DOHH2 (cell line): ENCODE data around the gene SCRN1.

Experiments
- H3F3A ChIP-seq: fragments of 200-600 bp; sonication (generic), shearing (Covaris generic); 2 replicates; pipeline ENCODE4 v1.6.0; 2016; ENCODE audit warnings: antibody characterized with exemption, mild to moderate bottlenecking; ENCODE audit not compliant: control insufficient read depth, insufficient read depth
- H3K27ac ChIP-seq: fragments of 200-600 bp; sonication (generic); 2 replicates; pipeline ENCODE4 v1.5.1; 2014; ENCODE audit warnings: low read depth, mild to moderate bottlenecking, low read length, moderate library complexity
- H3K27me3 ChIP-seq: fragments of 200-600 bp; sonication (generic); 2 replicates; pipeline ENCODE4 v1.6.1; 2014; ENCODE audit warnings: mild to moderate bottlenecking, low read length, mixed read lengths; ENCODE audit not compliant: control insufficient read depth
- H3K36me3 ChIP-seq: fragments of 200-600 bp; sonication (generic); 2 replicates; pipeline ENCODE4 v1.6.1; 2014; ENCODE audit warnings: mild to moderate bottlenecking, low read length, moderate library complexity, mixed read lengths; ENCODE audit not compliant: control insufficient read depth
- H3K4me1 ChIP-seq: fragments of 200-600 bp; sonication (generic); 2 replicates; pipeline ENCODE4 v1.6.1; 2014; ENCODE audit warnings: mild to moderate bottlenecking, low read length, mixed read lengths; ENCODE audit not compliant: control insufficient read depth
- H3K4me2 ChIP-seq: fragments of 200-600 bp; sonication (generic); 2 replicates; pipeline ENCODE4 v1.6.0; 2014; ENCODE audit warnings: mild to moderate bottlenecking, low read length, moderate library complexity
- H3K4me3 ChIP-seq: fragments of 200-600 bp; sonication (generic); 2 replicates; pipeline ENCODE4 v1.5.1; 2014; ENCODE audit warnings: mild to moderate bottlenecking, low read length, mixed read lengths
- H3K79me2 ChIP-seq: fragments of 200-600 bp; sonication (generic); 2 replicates; pipeline ENCODE4 v1.6.1; 2014; ENCODE audit warnings: mild to moderate bottlenecking, low read length, mixed read lengths; ENCODE audit not compliant: control insufficient read depth
- H3K9me2 ChIP-seq: fragments of 200-600 bp; sonication (generic); replicated peaks from 2 replicates; pipeline ENCODE4 v1.6.1; 2014; ENCODE audit warnings: mild to moderate bottlenecking, low read length, mixed read lengths; ENCODE audit not compliant: control insufficient read depth
- H3K9me3 ChIP-seq: fragments of 200-600 bp; sonication (generic); 2 replicates; pipeline ENCODE4 v1.6.1; 2014; ENCODE audit warnings: antibody characterized with exemption, low read length, mixed read lengths; ENCODE audit not compliant: control insufficient read depth, insufficient read depth
- H4K20me1 ChIP-seq: fragments of 200-600 bp; sonication (generic); 2 replicates; pipeline ENCODE4 v1.6.0; 2014; ENCODE audit warnings: low read depth, mild to moderate bottlenecking, antibody characterized with exemption, low read length, moderate library complexity; ENCODE audit not compliant: control insufficient read depth, insufficient read depth
- EZH2phosphoT487 ChIP-seq: fragments of 200-600 bp; sonication (generic); IDR thresholded peaks from 2 replicates; pipeline ENCODE4 v1.6.1; 2017; ENCODE audit warnings: borderline replicate concordance, mild to moderate bottlenecking, antibody characterized with exemption, low read length, moderate library complexity, mixed read lengths
- TF ChIP-seq, protein P1 (sequence below): fragments of 200-600 bp; sonication (generic); IDR thresholded peaks from one replicate; pipeline ENCODE4 v1.5.1; 2014; ENCODE audit warnings: antibody characterized with exemption, mild to moderate bottlenecking, low read depth, low read length; ENCODE audit not compliant: poor library complexity, severe bottlenecking

SCRN1 gene

DNA sequence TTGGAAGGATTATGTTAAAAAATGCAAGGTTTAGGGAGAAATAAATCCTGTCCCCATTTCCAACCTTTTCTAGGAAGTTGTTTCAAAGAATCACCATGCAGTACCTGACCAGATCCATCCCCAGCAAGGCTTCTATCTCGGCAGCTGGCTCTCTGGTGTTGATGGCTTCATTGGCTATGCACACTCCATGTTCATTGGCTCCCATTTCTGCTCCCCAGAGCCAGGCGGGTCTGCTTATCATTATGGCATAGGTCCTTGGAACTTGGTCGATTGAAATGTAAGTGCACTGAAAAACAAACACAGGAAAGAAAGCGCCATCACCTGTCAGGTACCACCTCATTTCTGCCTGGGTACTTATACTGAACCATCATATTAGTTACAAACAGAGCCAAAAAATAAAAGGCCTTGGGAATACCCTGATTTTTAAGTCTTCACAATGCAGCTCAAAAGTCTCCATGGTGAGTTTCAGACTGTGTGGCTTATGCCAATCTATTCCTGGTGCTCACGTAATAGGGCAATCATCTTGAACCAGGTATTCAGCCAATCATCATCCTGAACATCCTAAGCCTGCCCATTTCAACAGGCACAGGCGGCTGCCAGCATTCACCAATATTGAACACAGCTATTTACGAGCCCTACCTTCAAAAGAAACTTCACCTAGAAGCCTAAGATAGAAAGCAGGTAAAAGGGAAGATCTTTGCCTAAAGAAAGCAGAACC is 34.4 kb downstream of the SCRN1 start:
- H3K36me3 ChIP-seq: peaks cover 56% of the 10 kb centered on the region

DNA sequence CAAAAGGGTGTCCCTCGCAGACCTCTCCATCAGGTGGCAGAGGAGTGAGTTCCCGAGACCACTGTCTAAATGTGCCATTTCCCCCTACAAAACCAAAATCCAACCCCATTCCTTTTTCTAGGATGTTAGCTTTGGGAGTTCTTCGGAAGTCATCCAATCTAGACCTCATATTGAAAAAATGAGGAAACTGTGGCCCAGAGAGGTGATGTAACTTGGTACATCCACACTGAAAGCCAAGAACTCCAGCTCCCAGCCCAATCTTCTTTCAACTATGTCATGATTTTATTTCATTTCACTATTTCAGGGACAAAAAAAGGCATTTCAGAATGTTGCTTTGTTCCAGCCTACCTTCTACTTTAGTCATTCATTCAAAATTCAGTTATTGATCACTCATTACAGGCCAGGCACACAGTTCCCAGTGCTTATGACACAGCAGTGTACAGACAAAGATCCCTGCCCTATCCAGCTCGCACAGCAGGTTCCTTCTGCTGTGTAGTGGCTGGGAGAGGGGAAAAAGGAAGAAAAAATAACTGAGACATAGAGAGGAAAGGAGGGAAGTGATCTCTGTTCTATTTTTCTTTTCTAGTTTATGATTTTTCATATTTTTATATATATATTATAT is 35.8 kb downstream of the SCRN1 start:
- Histone ChIP-seq H3K4me3 (no peak overlapping the region), H3F3A (peaks cover 3% of the 10 kb centered on the region; the same call in 1 of the 2 replicates), H3K79me2 (peaks cover 3% of the 10 kb centered on the region; the same call in 1 of the 2 replicates), H3K36me3 (peaks cover 64% of the 10 kb centered on the region), H3K27me3 (no peaks in the 10 kb centered on the region), H3K9me3 (peaks cover 14% of the 10 kb centered on the region; the same call in 1 of the 2 replicates), H3K27ac (no peak overlapping the region), H4K20me1 (no peaks in the 10 kb centered on the region), H3K4me1 (peaks cover 34% of the 10 kb centered on the region), H3K4me2 (no peak overlapping the region), H3K9me2 (no peaks in the 10 kb centered on the region)
- TF ChIP-seq, protein P1, sequence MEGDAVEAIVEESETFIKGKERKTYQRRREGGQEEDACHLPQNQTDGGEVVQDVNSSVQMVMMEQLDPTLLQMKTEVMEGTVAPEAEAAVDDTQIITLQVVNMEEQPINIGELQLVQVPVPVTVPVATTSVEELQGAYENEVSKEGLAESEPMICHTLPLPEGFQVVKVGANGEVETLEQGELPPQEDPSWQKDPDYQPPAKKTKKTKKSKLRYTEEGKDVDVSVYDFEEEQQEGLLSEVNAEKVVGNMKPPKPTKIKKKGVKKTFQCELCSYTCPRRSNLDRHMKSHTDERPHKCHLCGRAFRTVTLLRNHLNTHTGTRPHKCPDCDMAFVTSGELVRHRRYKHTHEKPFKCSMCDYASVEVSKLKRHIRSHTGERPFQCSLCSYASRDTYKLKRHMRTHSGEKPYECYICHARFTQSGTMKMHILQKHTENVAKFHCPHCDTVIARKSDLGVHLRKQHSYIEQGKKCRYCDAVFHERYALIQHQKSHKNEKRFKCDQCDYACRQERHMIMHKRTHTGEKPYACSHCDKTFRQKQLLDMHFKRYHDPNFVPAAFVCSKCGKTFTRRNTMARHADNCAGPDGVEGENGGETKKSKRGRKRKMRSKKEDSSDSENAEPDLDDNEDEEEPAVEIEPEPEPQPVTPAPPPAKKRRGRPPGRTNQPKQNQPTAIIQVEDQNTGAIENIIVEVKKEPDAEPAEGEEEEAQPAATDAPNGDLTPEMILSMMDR: no peak
- no peak for TF ChIP-seq EZH2phosphoT487

More for the DNA sequence above, 34.4 kb downstream of the SCRN1 start:
- Histone ChIP-seq H3K27me3 (no peaks in the 10 kb centered on the region), H3K27ac (no peak overlapping the region), H3K79me2 (peaks cover 3% of the 10 kb centered on the region; the same call in 1 of the 2 replicates), H3K4me2 (no peak overlapping the region), H3K9me2 (no peaks in the 10 kb centered on the region), H3K4me1 (peaks cover 36% of the 10 kb centered on the region), H4K20me1 (no peaks in the 10 kb centered on the region), H3F3A (peaks cover 3% of the 10 kb centered on the region; the same call in 1 of the 2 replicates), H3K4me3 (no peak overlapping the region), H3K9me3 (peaks cover 14% of the 10 kb centered on the region; the same call in 1 of the 2 replicates)
- TF ChIP-seq, protein P1: no peak
- no peak for TF ChIP-seq EZH2phosphoT487

DNA sequence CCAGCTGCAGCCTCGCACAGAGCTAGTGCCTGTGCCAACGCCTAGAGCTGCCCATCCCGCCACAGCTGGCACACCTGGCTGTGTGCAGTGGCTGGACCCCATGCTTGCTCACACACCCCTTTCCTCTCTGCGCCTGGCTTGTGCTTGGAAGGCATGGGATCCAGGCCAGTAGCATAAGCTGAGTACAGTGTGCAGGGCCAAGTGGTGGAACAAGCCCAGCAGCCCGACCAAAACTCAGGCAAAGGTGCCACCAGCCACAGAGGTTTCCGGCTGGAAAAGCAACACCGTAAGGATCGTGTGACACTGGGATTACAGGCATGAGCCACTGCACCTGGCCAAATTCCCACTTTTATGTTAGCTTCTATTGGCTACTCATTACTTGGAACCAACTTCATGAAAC is 38.4 kb downstream of the SCRN1 start:
- peaks cover 84% of the 10 kb centered on the region for H3K36me3 ChIP-seq
- no peak for TF ChIP-seq EZH2phosphoT487
- TF ChIP-seq, protein P1: no peak
- H3K9me2 ChIP-seq: no peaks in the 10 kb centered on the region
- no peaks in the 10 kb centered on the region for H3K27me3 ChIP-seq
- no peaks in the 10 kb centered on the region for H3K79me2 ChIP-seq
- H3F3A ChIP-seq: no peaks in the 10 kb centered on the region
- peaks cover 14% of the 10 kb centered on the region; the same call in 1 of the 2 replicates for H3K9me3 ChIP-seq
- no peak overlapping the region for H3K4me2 ChIP-seq
- no peaks in the 10 kb centered on the region for H4K20me1 ChIP-seq
- no peak overlapping the region for H3K4me3 ChIP-seq
- H3K27ac ChIP-seq: no peak overlapping the region
- peaks cover 7% of the 10 kb centered on the region for H3K4me1 ChIP-seq
